RWPE2 (cell line): ENCODE measurements around the gene ABCD3.
A peak's percentile ranks its signal among the peaks of the same experiment; 100 is the strongest.

Experiments used
- ATAC-seq: fragments of 200-7000 bp; cut with Tn5 transposase; 3 replicates; pipeline ENCODE4 v1.9.1; 2021; ENCODE audit warnings: low read depth
- DNase-seq: peaks from one replicate; pipeline ENCODE4 v3.0.0-alpha.2; 2020; ENCODE audit warnings: low spot score
- H3K27ac ChIP-seq: fragments of 450-650 bp; 2 replicates; pipeline ENCODE4 v1.5.1; 2017; ENCODE audit warnings: mild to moderate bottlenecking; ENCODE audit not compliant: poor library complexity, severe bottlenecking
- H3K27me3 ChIP-seq: fragments of 250-450 bp; sonication (Bioruptor Pico); 2 replicates; pipeline ENCODE4 v1.5.1; 2021; ENCODE audit warnings: mild to moderate bottlenecking, moderate library complexity; ENCODE audit not compliant: insufficient read depth, poor library complexity, severe bottlenecking
- H3K36me3 ChIP-seq: fragments of 250-450 bp; sonication (Bioruptor Pico); 2 replicates; pipeline ENCODE4 v1.5.1; 2020; ENCODE audit warnings: low read depth, mild to moderate bottlenecking, moderate library complexity
- H3K4me1 ChIP-seq: fragments of 250-450 bp; sonication (Bioruptor Pico); 2 replicates; pipeline ENCODE4 v1.5.1; 2021; ENCODE audit warnings: mild to moderate bottlenecking, moderate library complexity; ENCODE audit not compliant: insufficient read depth, poor library complexity, severe bottlenecking
- H3K4me3 ChIP-seq: fragments of 250-450 bp; sonication (Bioruptor Pico); 2 replicates; pipeline ENCODE4 v1.5.1; 2021; ENCODE audit warnings: mild to moderate bottlenecking, moderate library complexity; ENCODE audit not compliant: severe bottlenecking
- H3K9me3 ChIP-seq: fragments of 250-450 bp; sonication (Bioruptor Pico); 2 replicates; pipeline ENCODE4 v1.5.1; 2021; ENCODE audit warnings: mild to moderate bottlenecking, moderate library complexity; ENCODE audit not compliant: severe bottlenecking
- CTCF ChIP-seq: fragments of 450-650 bp; IDR thresholded peaks from one replicate; pipeline ENCODE4 v1.5.1; 2017; ENCODE audit warnings: mild to moderate bottlenecking, moderate library complexity; ENCODE audit not compliant: poor library complexity, severe bottlenecking

Gene ABCD3

GRCh38 chr1:94456736-94457135, 38.5 kb downstream of the ABCD3 start:
- DNase-seq, result no peak
- no peak for TF ChIP-seq CTCF
- peaks cover 11% of the 10 kb centered on the region for H3K36me3 ChIP-seq

GRCh38 chr1:94462606-94463005, 44.4 kb downstream of the ABCD3 start:
- H3K27ac ChIP-seq, result no peak overlapping the region
- DNase-seq (no peak), ATAC-seq (no peak)
- H3K27me3 ChIP-seq, result no peaks in the 10 kb centered on the region
- H3K4me3 ChIP-seq, result no peak overlapping the region
- H3K36me3 ChIP-seq, result peaks cover 33% of the 10 kb centered on the region
- no peak for TF ChIP-seq CTCF
- no peaks in the 10 kb centered on the region for H3K4me1 ChIP-seq
- no peaks in the 10 kb centered on the region for H3K9me3 ChIP-seq

More at GRCh38 chr1:94456736-94457135, 38.5 kb downstream of the ABCD3 start:
- Histone ChIP-seq H3K9me3 (no peaks in the 10 kb centered on the region), H3K4me3 (no peak overlapping the region), H3K27me3 (peaks cover 3% of the 10 kb centered on the region), H3K27ac (no peak overlapping the region), H3K4me1 (no peaks in the 10 kb centered on the region)
- ATAC-seq, result no peak

GRCh38 chr1:94463056-94463764, 45.0 kb downstream of the ABCD3 start:
- H3K4me1 ChIP-seq, result no peaks in the 10 kb centered on the region
- H3K27ac ChIP-seq, result no peak overlapping the region
- H3K36me3 ChIP-seq, result peaks cover 39% of the 10 kb centered on the region
- H3K4me3 ChIP-seq, result no peak overlapping the region
- no peak for DNase-seq
- no peak for ATAC-seq
- H3K9me3 ChIP-seq, result no peaks in the 10 kb centered on the region
- TF ChIP-seq CTCF, result no peak
- H3K27me3 ChIP-seq, result no peaks in the 10 kb centered on the region

- peak; percentile 36 for TF ChIP-seq CTCF
- Histone ChIP-seq H3K27me3 (no peaks in the 10 kb centered on the region), H3K9me3 (no peaks in the 10 kb centered on the region), H3K36me3 (peaks cover 39% of the 10 kb centered on the region), H3K27ac (no peak overlapping the region), H3K4me3 (no peak overlapping the region), H3K4me1 (no peaks in the 10 kb centered on the region)
- peak; percentile 33; the same call in 1 of the 3 replicates for ATAC-seq
- no peak for DNase-seq
These were observed 45.7 kb downstream of the ABCD3 start for GRCh38 chr1:94463765-94464330.

- Histone ChIP-seq H3K27ac (no peak overlapping the region), H3K36me3 (peaks cover 33% of the 10 kb centered on the region), H3K4me1 (no peaks in the 10 kb centered on the region), H3K4me3 (no peak overlapping the region), H3K9me3 (no peaks in the 10 kb centered on the region), H3K27me3 (no peaks in the 10 kb centered on the region)
- DNase-seq (no peak), ATAC-seq (no peak)
- TF ChIP-seq CTCF, result no peak
These were observed 50.5 kb downstream of the ABCD3 start for GRCh38 chr1:94468708-94469107.
